LNCAP (cell line): ENCODE measurements around the gene ATG2A.

Source experiments
- CTCF ChIP-seq: fragments of 450-650 bp; IDR thresholded peaks from 2 replicates; pipeline ENCODE4 v1.5.1; 2017; ENCODE audit warnings: mild to moderate bottlenecking

Gene ATG2A

GRCh38 chr11:64869571-64870175, 47.3 kb downstream of the ATG2A start:
- no peak for TF ChIP-seq CTCF

- TF ChIP-seq CTCF: no peak
Measured at GRCh38 chr11:64868904-64869570, 48.0 kb downstream of the ATG2A start.

GRCh38 chr11:64867748-64868462, 49.1 kb downstream of the ATG2A start:
- TF ChIP-seq CTCF: no peak

- no peak for TF ChIP-seq CTCF
Measured at GRCh38 chr11:64866173-64866491, 50.9 kb downstream of the ATG2A start.

GRCh38 chr11:64865286-64866172, 51.5 kb downstream of the ATG2A start:
- no peak for TF ChIP-seq CTCF

GRCh38 chr11:64864473-64865285, 52.3 kb downstream of the ATG2A start:
- TF ChIP-seq CTCF: no peak

GRCh38 chr11:64864135-64864472, 52.9 kb downstream of the ATG2A start:
- no peak for TF ChIP-seq CTCF
